Fibroblast of skin of scalp (primary cell): Measurements from ENCODE around the gene FAM24A. TPM values are rescaled to one million over a fixed set of nuclear protein-coding genes. Genes with fewer than 3 reads are reported as not detected.
"Not testable (repeated sequence)": the region's sequence is repeated elsewhere in the genome, so short reads cannot be mapped to it uniquely, and the experiment has no call there.

Experiments
- DNase-seq: peaks from one replicate; pipeline ENCODE4 v3.0.0-alpha.2; 2013
- polyA plus RNA-seq, 2 experiments: library from polyadenylated mRNA; unstranded; fragments of 120-200 nt; gene quantifications; one replicate each; pipeline ENCODE4 v1.2.1, GENCODE V29; 2013; ENCODE audit not compliant: insufficient read length in 2 of 2

The FAM24A gene
- not detected for polyA plus RNA-seq (2013, experiment 1 of 2; ENCODE audit: insufficient read length)
- polyA plus RNA-seq (2013, experiment 2 of 2; ENCODE audit: insufficient read length), result not detected

- DNase-seq, result no peak
These were observed at the start of gene FAM24A for GRCh38 chr10:122910310-122910709. Gene FAM24A (plus strand): TSS chr10:122910610. CDS start chr10:122911635, 1,025 bp downstream.

- peak; percentile 69 for DNase-seq
These were observed 48.7 kb upstream of the FAM24A start for GRCh38 chr10:122861711-122862161.

GRCh38 chr10:122863216-122864193 is 46.9 kb upstream of the FAM24A start:
- DNase-seq, result no peak

GRCh38 chr10:122864194-122864592 is 46.2 kb upstream of the FAM24A start:
- DNase-seq, result no peak

- DNase-seq, result peak; percentile 76
These were observed 45.5 kb upstream of the FAM24A start for GRCh38 chr10:122864901-122865300.

- DNase-seq, result not testable (repeated sequence)
These were observed 43.5 kb upstream of the FAM24A start for GRCh38 chr10:122866757-122867482.

GRCh38 chr10:122868768-122869167 is 41.6 kb upstream of the FAM24A start:
- not testable (repeated sequence) for DNase-seq

- DNase-seq, result not testable (repeated sequence)
These were observed 38.5 kb upstream of the FAM24A start for GRCh38 chr10:122871947-122872346.

GRCh38 chr10:122875843-122876466 is 34.5 kb upstream of the FAM24A start:
- DNase-seq, result no peak

GRCh38 chr10:122876467-122876855 is 33.9 kb upstream of the FAM24A start:
- no peak for DNase-seq

- no peak for DNase-seq
These were observed 33.1 kb upstream of the FAM24A start for GRCh38 chr10:122877264-122877663.

GRCh38 chr10:122878799-122879338 is 31.5 kb upstream of the FAM24A start:
- no peak for DNase-seq

GRCh38 chr10:122879339-122880273 is 30.8 kb upstream of the FAM24A start, which contains the start of gene FAM24B:
Gene FAM24B (minus strand): TSS chr10:122879581. CDS start chr10:122850515, 29,066 bp downstream.
- DNase-seq, result peak; percentile 98

GRCh38 chr10:122882766-122883165 is 27.6 kb upstream of the FAM24A start:
- no peak for DNase-seq

GRCh38 chr10:122884166-122884565 is 26.2 kb upstream of the FAM24A start:
- DNase-seq, result no peak

- DNase-seq, result no peak
These were observed 16.0 kb upstream of the FAM24A start for GRCh38 chr10:122894261-122894944.

- not testable (repeated sequence) for DNase-seq
These were observed 6.5 kb upstream of the FAM24A start for GRCh38 chr10:122903861-122904260.

- DNase-seq, result peak; percentile 52
These were observed 1.6 kb downstream of the FAM24A start for GRCh38 chr10:122911889-122912484.

GRCh38 chr10:122915700-122916099 is 5.3 kb downstream of the FAM24A start:
- DNase-seq, result no peak

GRCh38 chr10:122930140-122930539 is 19.7 kb downstream of the FAM24A start:
- no peak for DNase-seq
